ENCODE measurements around the gene DVL2. TPM values are rescaled to one million over a fixed set of nuclear protein-coding genes. Genes with fewer than 3 reads are reported as not detected.

DVL2 gene
- total RNA-seq = 10 to 100 TPM; 53.2 TPM

DNA sequence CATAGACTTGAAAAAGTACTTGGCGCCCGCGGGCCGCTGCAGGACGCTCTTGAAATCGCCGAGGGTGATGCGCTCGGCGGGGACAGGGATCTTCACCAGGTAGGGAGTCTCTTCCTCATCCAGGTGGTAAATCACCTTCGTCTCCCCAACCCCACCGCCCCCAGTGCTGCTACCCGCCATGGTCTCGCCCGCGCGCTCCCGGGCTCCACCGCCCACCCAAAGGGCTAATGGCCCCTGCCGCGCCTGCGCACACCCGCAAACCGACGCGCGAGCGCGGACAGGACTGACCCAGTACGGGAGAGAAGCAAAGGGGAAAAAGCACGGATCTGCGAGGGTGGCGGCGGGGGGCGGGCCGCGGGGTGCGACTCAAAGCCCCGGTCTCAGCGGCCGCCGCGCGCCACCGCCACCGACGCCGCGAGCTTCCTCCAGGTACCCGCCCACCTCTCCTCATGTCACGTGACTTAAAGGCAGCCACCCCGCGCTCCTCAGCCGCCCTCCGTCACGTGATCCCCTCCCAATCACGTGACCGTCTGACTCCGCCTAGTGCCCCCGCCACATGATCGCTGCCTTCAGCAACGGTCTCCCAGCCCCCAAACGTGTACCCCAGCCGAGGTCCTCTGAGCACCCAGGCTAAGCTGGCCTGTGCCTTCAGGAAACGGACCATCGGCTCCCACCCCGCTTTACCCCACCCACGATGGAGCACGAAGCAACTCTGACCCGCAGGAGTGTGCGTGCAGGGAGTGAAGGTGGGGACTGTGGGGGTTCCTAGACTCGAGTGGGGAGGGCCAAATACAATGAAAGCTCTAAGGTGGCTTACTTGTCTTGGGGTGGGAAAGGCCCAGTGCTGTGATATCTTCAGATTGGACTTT is at the start of gene DVL2:
Gene DVL2, minus strand, starts transcription at position 435 of the 869 bp plus-strand sequence. Its CDS starts 255 bp downstream, at position 180.
- Mint-ChIP-seq H3K27ac (peak within 1 kb of the TSS; percentile 88), H3K27me3 (no peaks in the 10 kb centered on the region), H3K36me3 (ENCODE audit: low read depth) (peaks cover 31% of the 10 kb centered on the region), H3K9me3 (no peaks in the 10 kb centered on the region), H3K4me1 (peaks cover 49% of the 10 kb centered on the region), H3K4me3 (peak within 1 kb of the TSS; percentile 96)
- POLR2A ChIA-PET = interaction anchor here (0.7 kb wide), 1 partner anchor 301 kb away, joined by 3 read pairs; no protein-coding TSS in a partner anchor
- peak; percentile 95 for DNase-seq
- CTCF ChIA-PET = interaction anchor here (1.0 to 2.5 kb wide), 6 partner anchors 9 to 453 kb away, joined by 3 to 14 read pairs (median 4); partner anchors contain the start of genes ACADVL and DLG4

DNA sequence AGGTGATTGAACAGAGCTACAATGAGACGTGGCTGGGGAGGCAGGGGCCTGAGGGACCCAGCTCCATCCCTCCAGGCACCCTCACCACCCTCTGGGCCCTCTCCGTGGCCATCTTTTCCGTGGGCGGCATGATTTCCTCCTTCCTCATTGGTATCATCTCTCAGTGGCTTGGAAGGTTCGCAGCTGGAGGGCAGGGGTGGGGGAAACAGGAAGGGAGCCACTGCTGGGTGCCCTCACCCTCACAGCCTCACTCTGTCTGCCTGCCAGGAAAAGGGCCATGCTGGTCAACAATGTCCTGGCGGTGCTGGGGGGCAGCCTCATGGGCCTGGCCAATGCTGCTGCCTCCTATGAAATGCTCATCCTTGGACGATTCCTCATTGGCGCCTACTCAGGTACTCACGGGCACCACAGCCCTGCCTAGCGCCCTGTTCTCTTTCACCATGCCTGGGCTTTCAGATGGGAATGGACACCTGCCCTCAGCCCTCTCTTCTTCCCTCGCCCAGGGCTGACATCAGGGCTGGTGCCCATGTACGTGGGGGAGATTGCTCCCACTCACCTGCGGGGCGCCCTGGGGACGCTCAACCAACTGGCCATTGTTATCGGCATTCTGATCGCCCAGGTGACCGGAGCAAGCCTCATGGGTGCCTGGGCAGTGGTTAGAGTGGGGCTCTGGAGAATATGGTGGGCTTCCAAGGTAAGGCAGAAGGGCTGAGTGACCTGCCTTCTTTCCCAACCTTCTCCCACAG is 49.3 kb upstream of the DVL2 start:
- ChIA-PET POLR2A (no interaction called here), CTCF (interaction anchor here (0.6 to 3.4 kb wide), 7 partner anchors 10 to 405 kb away, joined by 3 to 26 read pairs (median 4); partner anchors contain the start of genes ACADVL, DLG4 and WRAP53)
- Mint-ChIP-seq H3K4me1 (peaks cover 19% of the 10 kb centered on the region), H3K27ac (no peak overlapping the region), H3K36me3 (ENCODE audit: low read depth) (no peaks in the 10 kb centered on the region), H3K27me3 (peaks cover 45% of the 10 kb centered on the region), H3K9me3 (no peaks in the 10 kb centered on the region), H3K4me3 (no peak overlapping the region)
- no peak for DNase-seq

DNA sequence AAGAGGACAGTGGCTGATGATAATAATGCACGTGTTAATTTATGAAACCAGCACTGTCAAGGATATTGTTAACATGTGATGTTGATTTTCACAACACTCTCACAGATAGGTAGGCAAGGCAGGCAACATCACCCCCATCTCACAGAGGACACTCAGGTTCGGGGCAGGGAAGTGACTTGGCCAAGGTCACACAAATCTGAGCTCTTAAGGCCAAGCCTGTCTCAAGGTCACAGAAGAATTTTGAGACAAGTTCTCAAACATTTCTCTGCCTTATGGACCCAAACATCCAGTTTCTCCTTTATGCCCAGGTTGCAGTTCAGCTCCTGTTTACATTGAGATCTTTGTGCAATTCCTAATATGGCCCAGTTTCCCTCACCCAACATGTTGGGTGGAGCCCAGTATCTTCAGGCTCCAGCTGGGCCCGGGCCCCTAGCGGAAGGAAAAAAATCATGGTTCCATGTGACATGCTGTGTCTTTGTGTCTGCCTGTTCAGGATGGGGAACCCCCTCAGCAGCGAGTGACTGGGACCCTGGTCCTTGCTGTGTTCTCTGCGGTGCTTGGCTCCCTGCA is 48.5 kb upstream of the DVL2 start:
- Mint-ChIP-seq H3K27me3 (peaks cover 39% of the 10 kb centered on the region), H3K4me1 (peaks cover 19% of the 10 kb centered on the region), H3K4me3 (no peak overlapping the region), H3K36me3 (ENCODE audit: low read depth) (no peaks in the 10 kb centered on the region), H3K27ac (no peak overlapping the region), H3K9me3 (no peaks in the 10 kb centered on the region)
- DNase-seq = no peak
- POLR2A ChIA-PET = no interaction called here
- CTCF ChIA-PET = interaction anchor here (0.6 to 2.6 kb wide), 10 partner anchors 9 to 1297 kb away, joined by 3 to 20 read pairs (median 4); partner anchors contain the start of genes ACADVL, DLG4, TMEM102 and WRAP53

DNA sequence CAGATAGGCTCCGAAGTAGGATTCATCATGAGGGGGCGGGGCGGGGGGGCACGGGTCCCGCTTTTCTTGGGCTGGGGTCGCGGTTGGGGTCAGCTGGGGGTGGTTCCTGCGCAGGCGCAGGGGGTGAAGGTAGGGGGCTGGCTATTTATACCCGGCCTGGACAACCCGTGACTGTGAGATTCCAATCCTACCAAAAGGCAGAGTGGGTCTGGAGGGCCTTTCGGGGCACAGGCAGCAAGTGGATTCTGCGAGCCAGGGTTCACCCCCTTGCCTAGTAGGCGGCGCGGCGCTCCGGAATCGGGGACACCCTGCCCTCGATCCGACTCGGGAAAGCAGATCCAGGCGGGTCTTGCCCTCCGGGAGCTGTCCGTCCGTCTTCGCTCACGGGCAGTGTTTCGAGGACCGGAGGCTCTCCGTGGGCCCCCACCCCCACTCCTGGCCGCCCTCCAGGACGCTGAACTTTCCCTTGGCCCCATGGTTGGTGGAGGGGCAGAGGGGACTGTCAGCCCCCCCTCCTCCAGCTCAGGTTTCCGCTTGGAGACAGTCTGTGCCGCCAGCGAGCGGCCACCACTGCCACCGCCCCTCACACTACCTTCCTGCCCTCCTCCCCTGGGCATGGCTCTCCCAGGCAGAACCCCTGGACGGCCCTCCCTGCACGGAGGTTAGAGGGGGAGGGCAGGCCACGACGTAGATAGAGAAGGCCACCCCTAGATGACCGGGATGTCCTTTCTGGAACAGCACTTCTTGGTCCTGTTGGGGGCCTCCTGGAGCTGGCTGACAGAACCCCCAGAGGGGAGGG is 47.8 kb upstream of the DVL2 start:
- Mint-ChIP-seq H3K27ac (no peak overlapping the region), H3K27me3 (peaks cover 32% of the 10 kb centered on the region), H3K36me3 (ENCODE audit: low read depth) (no peaks in the 10 kb centered on the region), H3K9me3 (no peaks in the 10 kb centered on the region), H3K4me3 (peak overlapping the region; percentile 52), H3K4me1 (peaks cover 19% of the 10 kb centered on the region)
- no peak for DNase-seq
- ChIA-PET POLR2A (no interaction called here), CTCF (interaction anchor here (0.6 to 2.6 kb wide), 10 partner anchors 9 to 1297 kb away, joined by 3 to 20 read pairs (median 4); partner anchors contain the start of genes ACADVL, DLG4 and TMEM102)

DNA sequence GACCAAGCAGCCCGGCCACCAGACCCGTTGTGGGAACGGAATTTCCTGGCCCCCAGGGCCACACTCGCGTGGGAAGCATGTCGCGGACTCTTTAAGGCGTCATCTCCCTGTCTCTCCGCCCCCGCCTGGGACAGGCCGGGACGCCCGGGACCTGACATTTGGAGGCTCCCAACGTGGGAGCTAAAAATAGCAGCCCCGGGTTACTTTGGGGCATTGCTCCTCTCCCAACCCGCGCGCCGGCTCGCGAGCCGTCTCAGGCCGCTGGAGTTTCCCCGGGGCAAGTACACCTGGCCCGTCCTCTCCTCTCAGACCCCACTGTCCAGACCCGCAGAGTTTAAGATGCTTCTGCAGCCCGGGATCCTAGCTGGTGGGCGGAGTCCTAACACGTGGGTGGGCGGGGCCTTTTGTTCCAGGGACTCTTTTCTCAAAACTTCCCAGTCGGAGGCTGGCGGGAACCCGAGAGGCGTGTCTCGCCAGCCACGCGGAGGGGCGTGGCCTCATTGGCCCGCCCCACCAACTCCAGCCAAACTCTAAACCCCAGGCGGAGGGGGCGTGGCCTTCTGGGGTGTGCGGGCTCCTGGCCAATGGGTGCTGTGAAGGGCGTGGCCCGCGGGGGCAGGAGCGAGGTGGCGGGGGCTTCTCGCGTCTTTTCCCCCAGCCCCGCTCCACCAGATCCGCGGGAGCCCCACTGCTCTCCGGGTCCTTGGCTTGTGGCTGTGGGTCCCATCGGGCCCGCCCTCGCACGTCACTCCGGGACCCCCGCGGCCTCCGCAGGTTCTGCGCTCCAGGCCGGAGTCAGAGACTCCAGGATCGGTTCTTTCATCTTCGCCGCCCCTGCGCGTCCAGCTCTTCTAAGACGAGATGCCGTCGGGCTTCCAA is 47.0 kb upstream of the DVL2 start, which contains the start of gene SLC2A4:
Gene SLC2A4, plus strand, starts transcription at position 645 of the 879 bp plus-strand sequence. Its CDS starts 217 bp downstream, at position 862.
- Mint-ChIP-seq H3K4me3 (peak within 1 kb of the TSS; percentile 57), H3K9me3 (no peaks in the 10 kb centered on the region), H3K27me3 (peaks cover 26% of the 10 kb centered on the region), H3K36me3 (ENCODE audit: low read depth) (no peaks in the 10 kb centered on the region), H3K27ac (no peak within 1 kb of the TSS), H3K4me1 (peaks cover 19% of the 10 kb centered on the region)
- ChIA-PET CTCF (interaction anchor here (0.7 to 2.6 kb wide), 6 partner anchors 11 to 36 kb away, joined by 3 to 20 read pairs (median 4); no protein-coding TSS in a partner anchor), POLR2A (no interaction called here)
- DNase-seq = peak; percentile 83

DNA sequence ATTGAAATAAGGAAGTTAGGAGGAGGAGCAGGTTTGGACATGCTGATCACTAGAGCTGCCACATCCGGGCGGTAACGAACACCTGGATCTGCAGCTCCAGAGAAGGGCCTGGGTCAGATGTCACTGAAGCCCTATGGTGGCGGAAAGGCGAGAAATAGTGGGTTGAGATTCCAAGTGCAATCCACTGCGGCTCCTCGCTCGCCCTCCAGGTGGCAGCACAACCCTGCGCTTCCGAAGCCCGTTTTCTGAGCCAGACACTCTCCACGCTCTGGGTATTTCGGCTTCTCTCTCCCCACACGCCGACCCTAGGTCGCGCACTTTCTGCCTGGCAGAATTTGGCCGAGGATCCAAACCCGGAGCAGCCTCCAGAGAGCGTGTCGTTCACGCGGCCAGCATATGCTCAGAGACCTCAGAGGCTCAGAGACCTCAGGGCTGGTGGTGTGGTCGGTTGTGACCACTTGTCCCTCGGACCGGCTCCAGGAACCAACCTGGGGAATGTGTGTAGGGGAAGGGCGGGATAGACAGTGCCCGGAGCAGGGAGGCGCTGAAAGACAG is 46.3 kb upstream of the DVL2 start:
- Mint-ChIP-seq H3K4me1 (peaks cover 19% of the 10 kb centered on the region), H3K9me3 (no peaks in the 10 kb centered on the region), H3K4me3 (peak overlapping the region; percentile 57), H3K36me3 (ENCODE audit: low read depth) (no peaks in the 10 kb centered on the region), H3K27me3 (peaks cover 20% of the 10 kb centered on the region), H3K27ac (no peak overlapping the region)
- POLR2A ChIA-PET = no interaction called here
- CTCF ChIA-PET = interaction anchor here (1.8 to 2.6 kb wide), 2 partner anchors 13 to 16 kb away, joined by 4 to 20 read pairs; no protein-coding TSS in a partner anchor
- peak; percentile 86 for DNase-seq

DNA sequence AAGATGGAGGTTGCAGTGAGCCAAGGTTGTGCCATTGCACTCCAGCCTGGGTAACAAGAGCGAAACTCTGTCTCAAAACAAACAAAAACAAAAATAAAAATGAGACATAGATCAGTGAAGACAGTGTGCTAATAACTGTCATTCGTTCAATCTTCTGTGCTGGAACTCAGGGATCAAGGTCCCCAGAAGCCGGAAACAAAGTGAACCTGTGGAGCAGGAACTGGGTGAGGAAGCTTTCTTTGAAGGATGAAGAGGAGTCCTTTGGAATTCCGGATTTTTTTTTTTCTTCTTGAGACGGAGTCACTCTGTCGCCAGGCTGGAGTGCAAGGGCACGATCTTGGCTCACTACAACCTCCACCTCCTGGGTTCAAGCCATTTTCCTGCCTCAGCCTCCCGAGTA is 45.1 kb upstream of the DVL2 start:
- Mint-ChIP-seq H3K9me3 (no peaks in the 10 kb centered on the region), H3K36me3 (ENCODE audit: low read depth) (no peaks in the 10 kb centered on the region), H3K4me1 (peaks cover 19% of the 10 kb centered on the region), H3K27ac (no peak overlapping the region), H3K27me3 (peaks cover 18% of the 10 kb centered on the region), H3K4me3 (no peak overlapping the region)
- CTCF ChIA-PET = interaction anchor here (1.2 kb wide), 1 partner anchor 13 kb away, joined by 3 read pairs; no protein-coding TSS in a partner anchor
- no peak for DNase-seq
- POLR2A ChIA-PET = no interaction called here

DNA sequence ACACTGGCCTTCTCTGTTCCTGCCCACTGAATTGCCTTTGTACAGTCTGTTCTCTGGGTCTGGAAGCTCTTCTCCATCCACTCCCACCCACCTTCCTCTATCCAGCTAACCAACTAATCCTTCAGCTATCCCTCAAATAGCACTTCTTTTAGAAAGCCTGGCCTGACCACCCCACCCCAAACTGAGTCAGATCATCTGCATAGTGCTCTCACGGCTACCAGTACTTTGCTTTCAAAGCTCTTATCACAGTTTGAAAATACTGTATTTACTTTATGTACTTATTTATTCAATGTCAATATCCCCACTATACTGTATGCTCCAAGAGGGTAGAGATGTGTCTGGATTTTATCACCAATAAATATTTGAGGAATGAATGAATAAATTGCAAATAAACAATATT is 32.5 kb upstream of the DVL2 start:
- Mint-ChIP-seq H3K4me3 (no peak overlapping the region), H3K4me1 (peaks cover 19% of the 10 kb centered on the region), H3K27ac (no peak overlapping the region), H3K36me3 (ENCODE audit: low read depth) (no peaks in the 10 kb centered on the region), H3K27me3 (peaks cover 38% of the 10 kb centered on the region), H3K9me3 (no peaks in the 10 kb centered on the region)
- no peak for DNase-seq
- ChIA-PET POLR2A (interaction anchor here (0.7 kb wide), 1 partner anchor 448 kb away, joined by 4 read pairs; no protein-coding TSS in a partner anchor), CTCF (interaction anchor here (0.6 to 1.3 kb wide), 3 partner anchors 10 to 147 kb away, joined by 3 to 4 read pairs (median 4); no protein-coding TSS in a partner anchor)

GRCh38 chr17:7263801-7264078 is 29.4 kb upstream of the DVL2 start:
- Mint-ChIP-seq H3K4me1 (peaks cover 26% of the 10 kb centered on the region), H3K27ac (no peak overlapping the region), H3K4me3 (peak overlapping the region; percentile 58), H3K9me3 (no peaks in the 10 kb centered on the region), H3K27me3 (peaks cover 33% of the 10 kb centered on the region), H3K36me3 (ENCODE audit: low read depth) (peaks cover 4% of the 10 kb centered on the region)
- ChIA-PET POLR2A (no interaction called here), CTCF (interaction anchor here (0.6 to 1.3 kb wide), 2 partner anchors 22 to 34 kb away, joined by 3 to 6 read pairs; no protein-coding TSS in a partner anchor)
- DNase-seq = no peak

- CTCF ChIA-PET = interaction anchor here (0.6 kb wide), 1 partner anchor 35 kb away, joined by 6 read pairs; no protein-coding TSS in a partner anchor
Observed at GRCh38 chr17:7262935-7263800, 28.9 kb upstream of the DVL2 start.

More at GRCh38 chr17:7262935-7263800, 28.9 kb upstream of the DVL2 start:
- DNase-seq = no peak
- peak overlapping the region; percentile 66 for H3K27ac Mint-ChIP-seq
- H3K9me3 Mint-ChIP-seq = no peaks in the 10 kb centered on the region
- H3K27me3 Mint-ChIP-seq = peaks cover 33% of the 10 kb centered on the region
- H3K4me1 Mint-ChIP-seq = peaks cover 26% of the 10 kb centered on the region
- peak overlapping the region; percentile 58 for H3K4me3 Mint-ChIP-seq
- POLR2A ChIA-PET = no interaction called here
- peaks cover 6% of the 10 kb centered on the region for H3K36me3 Mint-ChIP-seq (ENCODE audit: low read depth)
